Ishikawa (cell line): ENCODE results near the gene CCNJL.
A peak's percentile ranks its signal among the peaks of the same experiment; 100 is the strongest.

Experiments
- CEBPB ChIP-seq: IDR thresholded peaks from 2 replicates; pipeline ENCODE4 v1.6.1; 2012
- CREB1 ChIP-seq: IDR thresholded peaks from 2 replicates; pipeline ENCODE4 v1.6.1; 2012; ENCODE audit warnings: low read depth
- EGR1 ChIP-seq: IDR thresholded peaks from 2 replicates; pipeline ENCODE4 v1.6.1; 2012
- EP300 ChIP-seq: IDR thresholded peaks from 2 replicates; pipeline ENCODE4 v1.6.1; 2012; ENCODE audit warnings: borderline replicate concordance
- FOXM1 ChIP-seq: IDR thresholded peaks from 2 replicates; pipeline ENCODE4 v1.6.1; 2012; ENCODE audit warnings: low read depth, borderline replicate concordance
- NFIC ChIP-seq: IDR thresholded peaks from 2 replicates; pipeline ENCODE4 v1.6.1; 2012
- RAD21 ChIP-seq: IDR thresholded peaks from 2 replicates; pipeline ENCODE4 v1.6.1; 2012; ENCODE audit warnings: low read depth
- REST ChIP-seq: IDR thresholded peaks from 2 replicates; pipeline ENCODE4 v1.6.1; 2012; ENCODE audit warnings: low read depth, mild to moderate bottlenecking
- TAF1 ChIP-seq: IDR thresholded peaks from 2 replicates; pipeline ENCODE4 v1.6.1; 2012; ENCODE audit warnings: low read depth, mild to moderate bottlenecking
- TCF12 ChIP-seq: IDR thresholded peaks from 2 replicates; pipeline ENCODE4 v1.6.1; 2012; ENCODE audit warnings: low read depth
- TEAD4 ChIP-seq: IDR thresholded peaks from 2 replicates; pipeline ENCODE4 v1.6.1; 2012
- USF1 ChIP-seq: IDR thresholded peaks from 2 replicates; pipeline ENCODE4 v1.6.1; 2012
- YY1 ChIP-seq: IDR thresholded peaks from 2 replicates; pipeline ENCODE4 v1.6.1; 2012; ENCODE audit warnings: low read depth
- ZBTB7A ChIP-seq: IDR thresholded peaks from 2 replicates; pipeline ENCODE4 v1.6.1; 2012; ENCODE audit warnings: low read depth
- TF ChIP-seq, protein P1 (sequence below): IDR thresholded peaks from 2 replicates; pipeline ENCODE4 v1.6.1; 2012

The CCNJL gene

DNA sequence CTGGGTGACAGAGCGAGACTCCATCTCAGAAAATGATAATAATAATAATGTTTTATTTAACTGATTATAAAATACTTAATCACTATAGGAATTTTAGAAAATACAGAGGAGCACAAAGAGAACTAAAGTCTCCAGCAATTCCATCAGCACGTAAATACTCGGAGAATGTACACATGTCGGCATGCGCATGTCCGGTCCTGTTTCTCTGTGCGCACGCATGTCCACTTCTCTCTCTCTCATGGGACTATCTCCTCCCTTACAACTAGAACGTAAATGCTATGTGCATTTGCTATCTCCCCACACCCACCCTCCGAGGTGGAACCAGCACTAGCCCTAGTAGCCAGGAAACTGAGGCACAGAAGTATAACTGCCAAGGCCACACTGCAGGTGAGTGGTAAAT, 19.0 kb downstream of the CCNJL start:
- TF ChIP-seq NFIC = no peak
- TF ChIP-seq CEBPB = no peak
- no peak for TF ChIP-seq EP300
- TF ChIP-seq, protein P1, sequence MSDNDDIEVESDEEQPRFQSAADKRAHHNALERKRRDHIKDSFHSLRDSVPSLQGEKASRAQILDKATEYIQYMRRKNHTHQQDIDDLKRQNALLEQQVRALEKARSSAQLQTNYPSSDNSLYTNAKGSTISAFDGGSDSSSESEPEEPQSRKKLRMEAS = no peak
- no peak for TF ChIP-seq FOXM1
- TF ChIP-seq RAD21 = no peak
- TF ChIP-seq TEAD4 = no peak
- TF ChIP-seq TCF12 = no peak
- TF ChIP-seq YY1 = no peak
- no peak for TF ChIP-seq REST
- no peak for TF ChIP-seq EGR1
- no peak for TF ChIP-seq ZBTB7A

- TF ChIP-seq CEBPB (no peak), EGR1 (no peak), YY1 (no peak), EP300 (no peak), NFIC (no peak), USF1 (no peak), FOXM1 (no peak), TEAD4 (no peak), TCF12 (no peak), RAD21 (no peak), REST (no peak), ZBTB7A (no peak), CREB1 (no peak)
These were observed 20.9 kb downstream of the CCNJL start for GRCh38 chr5:160291467-160291866.

- no peak for TF ChIP-seq USF1
- no peak for TF ChIP-seq EP300
- TF ChIP-seq EGR1 = no peak
- TF ChIP-seq, protein P1 = no peak
- TF ChIP-seq YY1 = no peak
- no peak for TF ChIP-seq CREB1
- TF ChIP-seq TEAD4 = no peak
- TF ChIP-seq REST = no peak
- no peak for TF ChIP-seq CEBPB
- no peak for TF ChIP-seq NFIC
- no peak for TF ChIP-seq ZBTB7A
- no peak for TF ChIP-seq RAD21
These were observed 21.6 kb downstream of the CCNJL start for GRCh38 chr5:160290751-160291150.

GRCh38 chr5:160289721-160290120, 22.6 kb downstream of the CCNJL start:
- peak; percentile 45; the same call in 1 of the 2 replicates for TF ChIP-seq TEAD4
- peak; percentile 89 for TF ChIP-seq NFIC
- TF ChIP-seq FOXM1 = no peak
- no peak for TF ChIP-seq EP300
- TF ChIP-seq RAD21 = peak; percentile 48; the same call in 1 of the 2 replicates
- TF ChIP-seq TCF12 = peak; percentile 79
- no peak for TF ChIP-seq USF1

DNA sequence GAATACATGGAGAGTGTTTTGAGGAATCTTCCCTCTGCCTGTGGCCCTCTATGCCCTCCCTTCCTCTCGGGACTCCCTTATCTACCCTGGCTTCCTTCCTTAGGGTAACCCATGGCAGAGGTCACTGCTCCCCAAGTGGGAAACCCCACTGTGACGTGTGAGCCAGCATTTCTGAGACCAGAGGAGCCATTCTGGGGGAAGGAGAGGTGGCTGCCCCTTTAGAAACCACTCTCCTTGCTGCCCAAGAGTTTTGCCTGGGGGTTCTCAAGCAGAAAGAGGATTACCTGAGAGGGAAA, 23.1 kb downstream of the CCNJL start:
- TF ChIP-seq TEAD4 (no peak), EP300 (no peak), FOXM1 (no peak), REST (no peak), YY1 (no peak), TAF1 (no peak)
- TF ChIP-seq, protein P1 = no peak
